ENCODE results near the gene SUSD6. TPM values are rescaled to one million over a fixed set of nuclear protein-coding genes. Genes with fewer than 3 reads are reported as not detected.
A peak's percentile ranks its signal among the peaks of the same experiment; 100 is the strongest.
"Not testable (repeated sequence)": the region's sequence is repeated elsewhere in the genome, so short reads cannot be mapped to it uniquely, and the experiment has no call there.

The SUSD6 gene
- total and polyA plus RNA-seq, 4 donors = 16.0 to 75.1 (median 61.0) TPM

DNA sequence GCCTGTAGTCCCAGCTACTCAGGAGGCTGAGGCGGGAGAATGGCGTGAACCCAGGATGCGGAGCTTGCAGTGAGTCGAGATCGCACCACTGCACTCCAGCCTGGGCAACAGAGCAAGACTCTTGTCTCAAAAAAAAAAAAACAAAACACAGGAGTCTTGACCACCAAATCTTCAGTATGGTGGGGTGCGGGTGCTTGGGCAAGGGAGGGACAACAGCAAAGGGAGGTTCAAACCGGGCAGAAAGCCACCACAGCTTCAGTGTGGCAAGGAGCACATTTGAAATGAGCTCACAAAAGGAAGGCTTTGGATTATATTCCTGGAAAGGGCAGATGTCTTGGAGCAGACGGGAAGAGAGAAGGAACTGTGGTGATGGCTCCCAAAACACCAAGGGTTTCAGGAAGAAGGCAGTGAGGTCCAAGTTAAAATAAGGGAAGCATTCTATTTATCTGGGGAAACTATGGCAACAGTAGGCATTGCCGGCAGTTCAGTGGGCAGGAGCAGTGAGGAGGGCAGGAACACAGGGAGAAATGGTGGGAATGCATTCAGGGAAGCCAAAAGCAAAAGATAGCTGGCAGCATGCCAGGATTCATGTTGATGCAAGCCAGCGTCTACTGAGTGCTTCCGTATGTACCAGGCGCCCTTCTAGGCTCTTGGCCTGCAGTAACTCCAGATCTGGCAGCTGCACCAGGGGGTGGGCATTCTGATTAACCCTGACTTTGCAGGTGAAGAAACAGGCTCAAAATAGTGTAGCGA, 104.5 kb downstream of the SUSD6 start:
- Histone ChIP-seq H3K27ac (ENCODE audit: low read depth in 1 of 2, low read length in 1 of 2) (peak overlapping the region in 1 of 2 donors; percentile 15), H3K4me1 (ENCODE audit: control insufficient read depth in 5 of 5, insufficient read depth in 5 of 5, low read length in 5 of 5) (peaks cover 30 to 59% (median 45%) of the 10 kb centered on the region in 5 donors), H3K4me3 (no peak overlapping the region), H3K9ac (ENCODE audit: insufficient read depth in 1 of 2, low read length in 2 of 2) (no peak overlapping the region), H3K27me3 (ENCODE audit: control insufficient read depth in 3 of 3, insufficient read depth in 3 of 3, low read length in 2 of 3) (no peaks in the 10 kb centered on the region), H3K9me3 (ENCODE audit: control insufficient read depth in 4 of 4, insufficient read depth in 3 of 4, low read length in 3 of 4) (peaks cover 0 to under 1% (median 0%) of the 10 kb centered on the region in 4 donors), H3K36me3 (ENCODE audit: control insufficient read depth in 4 of 4, insufficient read depth in 4 of 4, low read length in 4 of 4) (peaks cover 0 to 8% (median 2%) of the 10 kb centered on the region in 4 donors)
- WGBS, 2 donors = 57 to 59% methylated on average over 13 of the region's 13 CpGs
- TF ChIP-seq, protein P1, sequence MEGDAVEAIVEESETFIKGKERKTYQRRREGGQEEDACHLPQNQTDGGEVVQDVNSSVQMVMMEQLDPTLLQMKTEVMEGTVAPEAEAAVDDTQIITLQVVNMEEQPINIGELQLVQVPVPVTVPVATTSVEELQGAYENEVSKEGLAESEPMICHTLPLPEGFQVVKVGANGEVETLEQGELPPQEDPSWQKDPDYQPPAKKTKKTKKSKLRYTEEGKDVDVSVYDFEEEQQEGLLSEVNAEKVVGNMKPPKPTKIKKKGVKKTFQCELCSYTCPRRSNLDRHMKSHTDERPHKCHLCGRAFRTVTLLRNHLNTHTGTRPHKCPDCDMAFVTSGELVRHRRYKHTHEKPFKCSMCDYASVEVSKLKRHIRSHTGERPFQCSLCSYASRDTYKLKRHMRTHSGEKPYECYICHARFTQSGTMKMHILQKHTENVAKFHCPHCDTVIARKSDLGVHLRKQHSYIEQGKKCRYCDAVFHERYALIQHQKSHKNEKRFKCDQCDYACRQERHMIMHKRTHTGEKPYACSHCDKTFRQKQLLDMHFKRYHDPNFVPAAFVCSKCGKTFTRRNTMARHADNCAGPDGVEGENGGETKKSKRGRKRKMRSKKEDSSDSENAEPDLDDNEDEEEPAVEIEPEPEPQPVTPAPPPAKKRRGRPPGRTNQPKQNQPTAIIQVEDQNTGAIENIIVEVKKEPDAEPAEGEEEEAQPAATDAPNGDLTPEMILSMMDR (IDR thresholded peaks at IDR 0.05; ENCODE audit: control extremely low read depth, extremely low read depth) = no peak
- DNase-seq (peak; percentile 91 to 97 (median 96)), ATAC-seq (ENCODE audit: insufficient read depth, low FRiP score) (peak; percentile 12)

- WGBS, 2 donors = 42 to 47% methylated on average over 5 of the region's 5 CpGs
- TF ChIP-seq, protein P1 (IDR thresholded peaks at IDR 0.05; ENCODE audit: control extremely low read depth, extremely low read depth) = no peak
- peaks cover 0 to 2% (median 0%) of the 10 kb centered on the region in 4 donors for H3K9me3 ChIP-seq (ENCODE audit: control insufficient read depth in 4 of 4, insufficient read depth in 3 of 4, low read length in 3 of 4)
- peak overlapping the region in 1 of 2 donors; percentile 15 for H3K27ac ChIP-seq (ENCODE audit: low read depth in 1 of 2, low read length in 1 of 2)
- H3K27me3 ChIP-seq (ENCODE audit: control insufficient read depth in 3 of 3, insufficient read depth in 3 of 3, low read length in 2 of 3) = no peaks in the 10 kb centered on the region
- no peak for DNase-seq
- H3K9ac ChIP-seq (ENCODE audit: insufficient read depth in 1 of 2, low read length in 2 of 2) = peak overlapping the region in 1 of 2 donors; percentile 14
- H3K4me1 ChIP-seq (ENCODE audit: control insufficient read depth in 5 of 5, insufficient read depth in 5 of 5, low read length in 5 of 5) = peaks cover 25 to 53% (median 39%) of the 10 kb centered on the region in 5 donors
- ATAC-seq (ENCODE audit: insufficient read depth, low FRiP score) = peak; percentile 27
- H3K36me3 ChIP-seq (ENCODE audit: control insufficient read depth in 4 of 4, insufficient read depth in 4 of 4, low read length in 4 of 4) = peaks cover 0 to 4% (median 2%) of the 10 kb centered on the region in 4 donors
- H3K4me3 ChIP-seq = no peak overlapping the region
Observed at GRCh38 chr14:69716478-69717187, 105.2 kb downstream of the SUSD6 start.

DNA sequence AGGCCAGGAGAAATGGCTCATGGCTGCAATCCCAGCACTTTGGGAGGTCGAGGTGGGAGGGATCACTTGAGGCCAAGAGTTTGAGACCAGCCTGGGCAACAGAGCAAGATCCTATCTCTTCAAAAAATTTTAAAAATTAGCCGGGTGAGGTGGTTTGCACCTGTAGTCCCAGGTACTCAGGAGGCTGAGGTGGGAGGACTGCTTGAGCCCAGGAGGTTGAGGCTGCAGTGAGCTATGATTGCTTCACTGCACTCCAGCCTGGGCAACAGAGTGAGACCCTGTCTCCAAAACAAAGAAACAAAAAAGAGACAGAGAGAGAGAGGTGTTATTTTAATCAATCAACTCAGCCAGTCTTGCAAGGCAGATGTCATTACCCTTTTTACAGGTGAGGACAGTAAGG, 107.2 kb downstream of the SUSD6 start:
- WGBS, 2 donors = 83 to 91% methylated on average over 2 of the region's 2 CpGs
- not testable (repeated sequence) for H3K9ac ChIP-seq (ENCODE audit: insufficient read depth in 1 of 2, low read length in 2 of 2); H3K27me3 ChIP-seq (ENCODE audit: control insufficient read depth in 3 of 3, insufficient read depth in 3 of 3, low read length in 2 of 3); H3K36me3 ChIP-seq (ENCODE audit: control insufficient read depth in 4 of 4, insufficient read depth in 4 of 4, low read length in 4 of 4); DNase-seq; H3K4me3 ChIP-seq; H3K9me3 ChIP-seq (ENCODE audit: control insufficient read depth in 4 of 4, insufficient read depth in 3 of 4, low read length in 3 of 4); ATAC-seq (ENCODE audit: insufficient read depth, low FRiP score)
- H3K27ac ChIP-seq (ENCODE audit: low read depth in 1 of 2, low read length in 1 of 2) = peak overlapping the region in 1 of 2 donors; percentile 88
- H3K4me1 ChIP-seq (ENCODE audit: control insufficient read depth in 5 of 5, insufficient read depth in 5 of 5, low read length in 5 of 5) = peaks cover 10 to 35% (median 20%) of the 10 kb centered on the region in 5 donors

DNA sequence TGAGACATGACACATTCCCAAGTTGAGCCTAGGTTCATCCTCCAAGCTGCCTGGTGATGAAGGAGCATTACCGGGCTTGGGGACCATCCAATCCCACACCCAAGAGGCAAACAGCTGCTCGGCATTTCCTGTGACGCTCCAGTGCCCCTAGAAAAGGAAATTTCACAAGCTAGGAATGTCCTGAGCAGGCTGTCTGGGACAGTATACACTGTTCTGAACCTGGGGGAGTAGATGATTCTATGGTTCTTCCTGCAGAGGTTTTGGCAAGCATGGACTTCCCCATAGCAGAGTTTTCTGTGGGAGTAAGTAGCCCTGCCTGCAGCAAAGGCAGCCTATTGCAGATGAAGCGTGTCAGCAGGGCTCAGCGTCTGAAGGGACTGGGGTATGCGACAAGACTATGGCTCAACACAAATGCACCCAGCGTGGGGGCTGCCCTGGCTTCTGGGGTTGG, 108.1 kb downstream of the SUSD6 start:
- ATAC-seq (ENCODE audit: insufficient read depth, low FRiP score) (peak; percentile 43), DNase-seq (peak; percentile 62 to 76 (median 73))
- peaks cover 10 to 31% (median 19%) of the 10 kb centered on the region in 5 donors for H3K4me1 ChIP-seq (ENCODE audit: control insufficient read depth in 5 of 5, insufficient read depth in 5 of 5, low read length in 5 of 5)
- no peak overlapping the region for H3K9ac ChIP-seq (ENCODE audit: insufficient read depth in 1 of 2, low read length in 2 of 2)
- H3K9me3 ChIP-seq (ENCODE audit: control insufficient read depth in 4 of 4, insufficient read depth in 3 of 4, low read length in 3 of 4) = peaks cover 0 to 2% (median 0%) of the 10 kb centered on the region in 4 donors
- H3K27me3 ChIP-seq (ENCODE audit: control insufficient read depth in 3 of 3, insufficient read depth in 3 of 3, low read length in 2 of 3) = no peaks in the 10 kb centered on the region
- H3K4me3 ChIP-seq = no peak overlapping the region
- no peaks in the 10 kb centered on the region for H3K36me3 ChIP-seq (ENCODE audit: control insufficient read depth in 4 of 4, insufficient read depth in 4 of 4, low read length in 4 of 4)
- H3K27ac ChIP-seq (ENCODE audit: low read depth in 1 of 2, low read length in 1 of 2) = peak overlapping the region; percentile 12 to 88
- TF ChIP-seq, protein P1 (IDR thresholded peaks at IDR 0.05; ENCODE audit: control extremely low read depth, extremely low read depth) = no peak
- WGBS, 2 donors = 19 to 30% methylated on average over 7 of the region's 7 CpGs
